Prostate gland (tissue), 2 donors: Measurements from ENCODE around the gene GFRA1.

Experiments
- POLR2A ChIP-seq: fragments of 450-650 bp; IDR thresholded peaks from one replicate; pipeline ENCODE4 v1.6.1; 2016; ENCODE audit warnings: antibody characterized with exemption, mild to moderate bottlenecking
- POLR2AphosphoS5 ChIP-seq: sonication (generic); formaldehyde crosslinking; IDR thresholded peaks from one replicate; pipeline ENCODE4 v1.6.1; 2017; ENCODE audit warnings: antibody characterized with exemption
- TF ChIP-seq, protein P1 (sequence below), 4 experiments: fragments of 200-600 bp in 2 of 4; fragments of 450-650 bp in 2 of 4; sonication (generic) in 2 of 4; IDR thresholded peaks; 1 replicate in 3 of 4; 2 replicates in 1 of 4; pipeline ENCODE4 v1.5.1; 2016 to 2019; ENCODE audit warnings: antibody characterized with exemption in 4 of 4, mild to moderate bottlenecking in 2 of 4, moderate library complexity in 2 of 4

DNA sequence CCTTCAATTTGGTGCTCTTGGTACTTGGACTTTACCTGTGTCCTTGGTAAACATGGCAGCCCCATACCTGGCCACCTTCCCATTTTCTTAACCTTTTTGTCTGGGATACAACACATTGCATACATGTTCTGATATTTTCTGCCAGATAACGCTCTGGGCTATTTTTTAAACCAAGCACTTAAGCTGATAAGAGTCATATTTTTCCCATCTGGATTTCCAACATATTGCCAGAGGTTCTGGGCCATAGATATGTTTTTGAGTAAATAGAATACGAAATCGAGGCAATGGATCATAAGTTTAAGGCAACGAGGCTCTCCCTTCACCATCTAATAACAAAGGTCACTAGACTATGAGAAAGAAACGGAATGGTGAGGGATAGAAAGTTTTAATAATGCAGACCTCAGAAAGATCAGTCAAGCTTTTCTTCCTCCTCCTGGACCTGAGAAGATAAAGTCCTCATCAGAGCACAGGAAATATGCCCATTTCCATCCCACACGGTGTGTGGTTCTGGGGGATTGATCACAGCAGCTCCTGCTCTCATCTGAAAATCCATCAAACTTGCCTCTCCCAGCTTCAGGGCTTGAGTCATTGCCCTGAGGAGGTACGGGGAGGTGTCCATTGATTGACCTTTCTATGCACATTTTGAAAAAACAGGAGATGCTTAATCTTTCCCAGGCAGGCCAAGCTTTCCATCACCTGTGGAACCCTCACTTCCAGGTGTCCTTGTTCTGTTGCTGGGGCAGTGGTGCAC lies 257.2 kb downstream of the GFRA1 start:
- TF ChIP-seq, protein P1, sequence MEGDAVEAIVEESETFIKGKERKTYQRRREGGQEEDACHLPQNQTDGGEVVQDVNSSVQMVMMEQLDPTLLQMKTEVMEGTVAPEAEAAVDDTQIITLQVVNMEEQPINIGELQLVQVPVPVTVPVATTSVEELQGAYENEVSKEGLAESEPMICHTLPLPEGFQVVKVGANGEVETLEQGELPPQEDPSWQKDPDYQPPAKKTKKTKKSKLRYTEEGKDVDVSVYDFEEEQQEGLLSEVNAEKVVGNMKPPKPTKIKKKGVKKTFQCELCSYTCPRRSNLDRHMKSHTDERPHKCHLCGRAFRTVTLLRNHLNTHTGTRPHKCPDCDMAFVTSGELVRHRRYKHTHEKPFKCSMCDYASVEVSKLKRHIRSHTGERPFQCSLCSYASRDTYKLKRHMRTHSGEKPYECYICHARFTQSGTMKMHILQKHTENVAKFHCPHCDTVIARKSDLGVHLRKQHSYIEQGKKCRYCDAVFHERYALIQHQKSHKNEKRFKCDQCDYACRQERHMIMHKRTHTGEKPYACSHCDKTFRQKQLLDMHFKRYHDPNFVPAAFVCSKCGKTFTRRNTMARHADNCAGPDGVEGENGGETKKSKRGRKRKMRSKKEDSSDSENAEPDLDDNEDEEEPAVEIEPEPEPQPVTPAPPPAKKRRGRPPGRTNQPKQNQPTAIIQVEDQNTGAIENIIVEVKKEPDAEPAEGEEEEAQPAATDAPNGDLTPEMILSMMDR (IDR thresholded peaks at IDR 0.05) = no peak
- TF ChIP-seq POLR2A = no peak
- no peak for TF ChIP-seq POLR2AphosphoS5
